ENCODE results near the gene KBTBD13.

GRCh38 chr15:65099336-65099735 is 22.8 kb downstream of the KBTBD13 start:
- no peak for TF ChIP-seq CTCF (conservative IDR thresholded peaks at IDR 0.05; ENCODE audit: low read depth, low read length)
- no peak for TF ChIP-seq EZH2phosphoT487 (IDR thresholded peaks at IDR 0.05; ENCODE audit: borderline replicate concordance, low read length)
